Fibroblast of upper back skin (primary cell): ENCODE measurements around the gene EFNA4.
A peak's percentile ranks its signal among the peaks of the same experiment; 100 is the strongest.

Experiments used
- DNase-seq: peaks from one replicate; pipeline ENCODE4 v3.0.0-alpha.2; 2013

Gene EFNA4

DNA sequence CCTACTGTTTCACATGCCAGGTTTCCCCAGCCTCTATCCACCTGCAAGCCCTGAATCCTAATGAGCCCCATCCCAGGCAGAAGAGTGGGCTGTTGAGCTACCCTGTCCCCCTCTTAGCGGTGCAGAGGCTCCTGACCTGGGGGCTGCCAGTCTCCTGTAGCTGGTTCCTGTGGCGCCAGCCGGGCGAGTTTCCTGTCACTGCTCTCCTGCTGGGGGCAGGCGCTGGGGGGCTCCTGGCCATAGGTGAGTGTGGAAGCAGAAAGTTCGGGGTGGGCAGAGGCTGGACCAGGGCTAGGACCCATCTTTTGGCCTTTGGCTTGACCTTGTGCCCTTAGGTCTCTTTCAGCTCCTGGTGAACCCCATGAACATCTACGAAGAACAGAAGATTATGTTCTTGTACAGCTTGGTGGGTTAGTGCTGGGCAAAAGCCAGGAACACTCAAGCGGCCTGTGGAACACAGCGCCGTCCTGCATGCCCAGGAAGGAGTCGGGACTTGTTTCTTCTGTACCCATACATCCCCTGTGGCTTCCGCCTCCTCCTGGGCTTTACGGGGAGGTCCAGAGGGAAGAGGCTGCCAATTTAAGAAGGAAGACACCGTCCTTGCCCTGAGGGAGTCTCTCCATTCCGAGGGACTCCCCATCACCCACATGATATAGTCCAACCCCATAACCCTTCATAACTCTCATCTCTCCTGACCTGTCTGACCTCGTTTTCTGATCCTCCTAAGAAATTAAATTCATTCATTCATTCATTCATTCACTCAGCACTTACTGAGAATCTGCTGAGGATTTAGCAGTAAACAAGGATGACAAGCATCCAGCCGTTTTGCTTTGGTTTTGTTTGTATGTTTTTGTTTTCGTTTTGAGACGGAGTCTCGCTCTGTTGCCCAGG lies 29.0 kb upstream of the EFNA4 start:
- no peak for DNase-seq

DNA sequence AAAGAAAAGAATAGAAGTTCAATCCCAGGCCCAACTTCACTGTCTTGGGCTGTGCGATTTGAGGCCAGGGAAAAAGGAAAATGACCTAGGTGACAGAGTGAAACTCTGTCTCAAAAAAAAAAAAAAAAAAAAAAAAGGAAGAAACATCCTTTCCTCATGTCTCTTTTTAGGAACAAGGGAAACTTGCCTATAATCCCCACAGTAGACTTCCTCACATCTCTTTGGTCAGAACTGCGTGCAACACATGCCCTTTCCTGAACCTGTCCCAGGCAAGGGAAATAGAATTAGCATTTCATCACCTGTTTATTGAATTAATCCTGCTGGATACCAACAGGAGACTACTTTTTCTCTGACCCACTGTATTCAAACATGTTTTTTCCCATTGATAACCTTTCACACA lies 27.6 kb upstream of the EFNA4 start:
- no peak for DNase-seq

DNA sequence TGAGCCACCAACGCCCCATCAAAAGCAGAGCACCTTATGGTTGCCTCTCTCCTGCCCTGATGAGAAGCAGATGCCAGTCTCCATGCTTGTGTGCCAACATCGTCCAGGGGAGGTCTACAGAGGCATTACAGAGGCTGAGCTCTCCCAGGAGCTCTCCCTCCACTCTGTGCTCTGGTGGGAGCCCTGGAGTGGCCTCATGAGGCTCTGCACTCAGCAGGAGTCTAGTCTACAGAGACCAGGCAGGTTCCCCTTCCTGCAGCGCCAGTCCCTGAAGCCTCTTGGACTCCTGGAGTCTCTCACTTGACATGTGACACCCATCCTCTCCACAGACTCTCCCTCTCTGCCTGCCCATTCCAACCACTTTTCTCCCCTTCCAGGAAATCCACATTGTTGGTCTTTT lies 26.5 kb upstream of the EFNA4 start:
- DNase-seq = no peak

DNA sequence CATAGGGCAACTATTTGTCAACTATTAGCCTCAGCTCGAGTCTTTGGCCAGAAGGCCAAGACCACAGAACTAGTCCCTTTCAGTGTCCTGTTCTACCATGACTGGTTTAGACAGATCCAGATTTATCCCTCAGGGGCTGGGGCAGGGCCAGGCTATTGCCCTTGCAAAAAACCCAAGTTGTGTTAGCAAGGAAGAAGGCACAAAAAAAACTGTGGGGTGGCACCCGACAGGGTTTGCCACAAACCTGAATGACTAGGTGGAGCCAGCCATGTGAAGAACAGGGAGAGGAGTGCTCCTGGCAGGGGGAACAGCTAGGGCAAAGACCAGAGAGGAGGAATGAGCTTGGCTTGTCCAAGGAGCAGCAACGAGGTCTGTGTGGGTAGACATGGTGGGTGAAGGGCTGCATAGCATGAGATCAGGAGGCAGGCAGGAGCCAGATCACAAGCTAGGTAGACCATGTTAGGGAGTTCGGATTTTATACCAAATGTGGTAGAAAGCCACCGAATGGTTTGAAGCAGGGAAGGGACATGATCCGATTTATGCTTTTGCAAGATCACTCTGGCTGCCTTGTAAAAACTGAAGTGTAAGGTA lies 25.6 kb upstream of the EFNA4 start:
- DNase-seq = no peak

DNA sequence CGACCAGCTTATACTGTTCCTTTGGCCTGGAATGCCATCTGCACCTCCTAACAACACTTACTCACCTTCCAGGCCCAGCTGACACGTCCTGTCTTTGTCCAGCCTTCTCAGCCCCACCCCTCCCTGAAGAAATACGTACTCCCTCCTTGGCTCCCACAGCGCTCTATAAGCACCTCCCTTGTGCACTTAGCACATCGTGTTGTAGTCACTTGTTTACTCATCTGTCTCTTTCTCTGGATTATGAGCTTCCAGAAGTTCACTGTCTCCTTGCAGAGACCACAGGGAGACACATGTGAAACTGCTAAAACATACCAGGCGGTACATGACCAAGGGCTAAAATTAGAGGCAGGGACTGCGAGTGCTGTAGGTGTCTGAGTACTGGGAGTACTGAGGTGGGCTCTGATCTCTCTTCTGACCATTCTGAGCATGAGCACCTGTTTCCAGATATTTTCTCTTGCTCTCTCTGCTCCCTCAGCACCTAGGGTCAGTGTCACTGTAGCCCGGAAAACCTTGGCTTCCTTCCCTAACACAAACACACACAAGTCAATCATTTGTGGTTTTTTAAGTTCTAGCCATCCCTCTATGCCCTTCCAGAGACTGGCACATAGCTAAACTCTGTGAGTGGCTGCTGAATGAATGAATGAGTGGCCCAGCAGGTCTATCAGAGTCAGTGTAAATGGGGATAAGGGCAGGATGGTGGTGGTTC lies 24.8 kb upstream of the EFNA4 start:
- DNase-seq = no peak

DNA sequence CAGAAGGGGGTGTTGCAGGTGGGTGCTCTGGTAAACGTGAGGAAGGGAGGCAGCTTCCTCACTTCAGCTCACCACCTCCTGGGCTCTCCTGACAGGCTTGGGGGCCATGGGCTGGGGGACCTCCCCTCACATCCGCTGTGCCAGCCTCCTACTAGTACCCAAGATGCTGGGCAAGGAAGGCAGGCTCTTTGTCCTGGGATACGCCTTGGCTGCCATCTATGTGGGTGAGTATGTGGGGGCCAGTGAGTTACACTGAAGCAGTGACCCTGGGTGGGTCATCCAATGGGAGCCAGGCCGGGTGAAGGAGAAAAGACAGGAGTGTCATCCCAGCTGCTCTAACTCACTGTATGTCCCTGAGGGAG lies 24.3 kb upstream of the EFNA4 start:
- DNase-seq = no peak

DNA sequence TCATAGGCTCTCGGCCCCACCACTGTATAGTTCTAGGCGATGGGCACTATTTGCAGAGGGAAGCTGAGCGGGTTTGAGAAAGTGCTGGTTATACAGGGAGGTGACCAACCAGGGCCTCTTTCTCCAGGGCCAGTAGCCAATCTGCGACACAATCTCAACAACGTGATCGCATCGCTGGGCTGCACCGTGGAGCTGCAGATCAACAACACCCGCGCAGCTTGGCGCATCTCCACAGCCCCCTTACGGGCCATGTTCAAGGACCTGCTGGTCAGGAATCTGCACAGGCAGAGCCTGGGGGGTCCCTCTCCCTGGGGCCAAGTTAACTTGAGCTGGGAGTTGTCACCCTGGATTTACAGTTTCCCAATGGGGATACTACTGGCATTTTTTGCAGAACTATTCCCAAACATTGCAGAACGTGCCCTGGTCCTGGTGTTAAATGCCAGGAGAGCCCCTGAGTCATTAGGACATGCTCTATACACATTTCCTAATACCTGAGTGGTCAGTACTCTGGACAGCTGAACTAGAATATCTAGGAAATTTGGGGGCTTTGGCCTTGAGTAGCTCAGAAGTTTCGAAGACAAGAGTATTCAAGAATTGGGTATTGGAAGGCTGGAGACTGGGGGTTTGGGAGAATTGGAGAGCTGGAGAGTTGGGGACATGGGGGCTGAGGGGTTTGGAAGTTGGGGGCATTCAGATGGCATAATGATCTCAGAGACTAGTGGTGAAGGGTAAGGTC lies 23.0 kb upstream of the EFNA4 start:
- DNase-seq = no peak

DNA sequence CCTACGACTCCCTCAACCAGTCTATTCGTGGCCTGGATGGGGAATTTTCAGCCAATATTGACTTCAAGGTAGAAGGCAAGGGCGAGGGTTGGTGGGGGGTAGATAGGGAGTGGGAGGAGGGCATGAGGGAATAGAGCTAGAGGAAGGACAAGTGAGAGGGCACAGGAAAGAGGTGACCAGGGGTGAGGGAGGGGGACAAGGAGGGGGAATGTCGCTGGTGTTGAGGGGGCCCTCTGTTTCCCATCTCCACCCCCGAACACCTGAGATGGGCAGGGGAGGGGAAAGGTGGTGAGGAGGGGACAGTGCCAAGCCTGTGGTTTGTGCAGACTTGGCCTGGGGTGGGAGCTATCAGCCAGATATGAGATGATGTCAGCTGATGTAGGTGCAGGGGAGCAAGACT lies 20.8 kb upstream of the EFNA4 start:
- DNase-seq = no peak

DNA sequence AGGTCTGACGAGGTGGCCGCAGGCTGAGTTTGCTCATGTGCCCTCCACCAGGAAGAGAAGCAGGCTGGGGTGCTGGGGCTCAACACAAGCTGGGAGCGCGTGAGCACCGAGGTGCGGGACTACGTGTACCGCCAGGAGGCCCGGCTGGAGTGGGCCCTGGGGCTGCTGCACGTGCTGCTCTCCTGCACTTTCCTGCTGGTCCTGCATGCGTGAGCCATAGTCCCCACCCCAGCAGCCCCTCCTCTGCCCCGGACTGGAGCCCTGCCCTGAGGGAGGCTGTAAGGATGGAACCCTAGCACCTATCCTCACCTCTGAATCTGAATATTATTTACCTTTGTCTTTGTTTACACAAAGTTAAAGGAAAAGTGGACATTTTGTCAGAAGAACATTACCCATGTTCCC lies 20.2 kb upstream of the EFNA4 start:
- DNase-seq = no peak

DNA sequence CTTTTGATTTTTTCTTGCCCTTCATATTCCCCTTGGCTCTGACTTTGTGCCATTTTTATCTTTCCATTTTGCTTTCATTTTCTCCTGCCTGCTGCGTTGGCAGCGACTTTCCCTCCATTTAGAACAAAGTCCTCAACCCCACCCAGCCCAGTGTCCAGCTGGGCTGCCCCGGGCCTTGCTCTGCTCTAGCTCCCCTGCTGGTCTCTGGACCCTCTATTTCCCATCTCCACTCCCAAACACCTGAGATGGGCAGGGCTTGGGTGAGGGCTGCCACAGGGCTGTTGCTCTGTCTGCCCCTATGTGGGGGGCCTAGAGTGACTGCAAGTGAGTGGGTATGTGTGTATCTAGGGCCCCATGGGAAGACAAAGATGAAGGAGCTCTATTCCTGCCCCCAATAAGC lies 19.7 kb upstream of the EFNA4 start:
- DNase-seq = no peak

DNA sequence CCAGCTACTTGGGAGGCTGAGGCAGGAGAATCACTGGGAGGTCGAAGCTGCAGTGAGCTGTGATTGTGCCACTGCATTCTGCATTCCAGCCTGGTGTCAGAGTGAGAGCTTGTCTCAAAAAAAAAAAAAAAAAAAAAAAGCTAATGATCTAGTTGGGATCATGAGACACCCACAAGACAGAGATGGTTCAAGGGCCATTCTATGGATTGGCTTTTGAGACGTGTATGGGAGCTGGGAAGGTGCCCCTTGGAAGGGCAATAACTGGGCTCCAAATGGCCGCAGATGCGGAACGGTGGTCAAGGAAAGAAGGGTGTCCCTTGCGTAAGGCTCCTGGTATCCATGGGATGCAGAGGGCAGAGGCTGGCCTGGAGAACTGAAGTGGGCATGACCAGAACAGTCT lies 19.2 kb upstream of the EFNA4 start:
- DNase-seq = no peak

DNA sequence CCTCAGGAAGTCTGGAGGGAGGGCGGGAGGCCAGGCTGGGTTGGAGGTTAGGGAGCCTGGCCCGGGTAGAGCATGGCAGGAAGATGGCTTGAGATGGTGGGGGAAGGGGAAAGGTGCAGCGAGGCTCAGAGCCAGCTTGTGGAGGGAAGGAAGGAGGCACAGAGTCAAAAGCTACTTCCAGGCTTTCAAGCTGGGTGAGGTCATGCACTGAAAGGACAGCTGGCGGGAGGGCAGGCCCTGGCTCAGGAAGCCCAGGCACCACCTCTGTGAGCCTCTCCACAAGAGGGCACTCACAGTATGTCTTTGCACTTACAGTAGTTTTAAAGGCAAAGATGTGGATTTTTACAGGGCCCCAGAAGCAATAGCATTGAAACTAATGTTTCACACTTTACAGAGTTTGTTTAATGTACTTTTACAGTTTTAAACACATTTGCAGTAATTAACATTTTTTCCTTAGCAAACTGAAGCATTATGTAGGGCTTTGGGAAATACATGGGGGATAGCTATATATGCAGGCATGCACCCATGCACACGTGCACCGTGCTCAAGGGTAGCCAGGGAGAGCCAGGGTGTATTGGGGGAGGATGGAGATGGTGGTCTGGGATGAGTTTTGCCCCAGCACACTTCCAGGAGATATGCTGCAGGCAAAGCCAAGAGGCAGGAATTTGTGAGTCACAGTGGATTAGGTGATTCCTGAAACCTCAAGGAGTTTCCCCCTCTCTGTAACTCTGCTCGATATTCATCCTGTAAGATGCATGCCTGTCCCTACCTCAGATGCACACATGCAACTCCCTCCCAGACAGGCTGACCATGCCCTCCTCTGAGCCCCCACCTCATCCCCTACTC lies 18.5 kb upstream of the EFNA4 start:
- DNase-seq = peak; percentile 66

DNA sequence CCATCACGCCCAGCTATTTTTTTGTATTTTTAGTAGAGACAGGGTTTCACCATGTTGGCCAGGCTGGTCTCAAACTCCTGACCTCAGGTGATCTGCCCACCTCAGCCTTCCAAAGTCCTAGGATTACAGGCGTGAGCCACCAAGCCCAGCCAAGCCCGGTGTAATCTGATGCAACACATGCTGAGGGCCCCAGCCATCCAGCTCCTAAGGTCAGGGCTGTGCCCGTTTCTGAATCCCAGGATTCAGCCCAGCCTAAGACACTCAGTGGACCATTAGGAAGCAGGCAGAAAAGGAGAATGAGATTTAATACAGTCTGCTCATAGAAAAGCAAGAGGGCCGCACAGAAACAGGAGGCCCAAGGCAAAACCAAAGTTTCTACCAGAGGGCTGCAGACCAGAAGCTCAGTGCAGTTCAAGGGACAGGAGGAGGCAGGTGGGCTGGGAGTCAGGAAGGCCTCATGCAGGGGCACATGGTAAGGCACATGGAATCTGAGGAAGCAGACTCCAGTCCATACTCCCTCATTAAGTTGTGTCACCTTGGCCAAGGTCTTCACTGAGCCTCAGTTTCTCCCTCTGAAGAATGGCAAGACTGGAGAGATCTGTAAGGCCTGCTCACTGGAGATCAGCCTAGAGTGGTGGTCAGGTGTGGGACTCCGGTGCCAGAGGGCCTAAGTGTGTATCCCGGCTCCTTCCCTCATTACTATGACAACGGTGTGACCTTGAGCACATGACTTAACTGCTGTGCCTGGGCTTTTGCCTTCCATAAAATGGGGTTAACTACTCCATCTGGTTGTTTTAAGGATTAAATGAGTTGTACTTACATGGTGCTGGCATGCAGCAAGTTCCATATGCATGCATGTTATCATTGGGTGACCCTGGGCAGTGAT lies 14.8 kb upstream of the EFNA4 start:
- DNase-seq = no peak

DNA sequence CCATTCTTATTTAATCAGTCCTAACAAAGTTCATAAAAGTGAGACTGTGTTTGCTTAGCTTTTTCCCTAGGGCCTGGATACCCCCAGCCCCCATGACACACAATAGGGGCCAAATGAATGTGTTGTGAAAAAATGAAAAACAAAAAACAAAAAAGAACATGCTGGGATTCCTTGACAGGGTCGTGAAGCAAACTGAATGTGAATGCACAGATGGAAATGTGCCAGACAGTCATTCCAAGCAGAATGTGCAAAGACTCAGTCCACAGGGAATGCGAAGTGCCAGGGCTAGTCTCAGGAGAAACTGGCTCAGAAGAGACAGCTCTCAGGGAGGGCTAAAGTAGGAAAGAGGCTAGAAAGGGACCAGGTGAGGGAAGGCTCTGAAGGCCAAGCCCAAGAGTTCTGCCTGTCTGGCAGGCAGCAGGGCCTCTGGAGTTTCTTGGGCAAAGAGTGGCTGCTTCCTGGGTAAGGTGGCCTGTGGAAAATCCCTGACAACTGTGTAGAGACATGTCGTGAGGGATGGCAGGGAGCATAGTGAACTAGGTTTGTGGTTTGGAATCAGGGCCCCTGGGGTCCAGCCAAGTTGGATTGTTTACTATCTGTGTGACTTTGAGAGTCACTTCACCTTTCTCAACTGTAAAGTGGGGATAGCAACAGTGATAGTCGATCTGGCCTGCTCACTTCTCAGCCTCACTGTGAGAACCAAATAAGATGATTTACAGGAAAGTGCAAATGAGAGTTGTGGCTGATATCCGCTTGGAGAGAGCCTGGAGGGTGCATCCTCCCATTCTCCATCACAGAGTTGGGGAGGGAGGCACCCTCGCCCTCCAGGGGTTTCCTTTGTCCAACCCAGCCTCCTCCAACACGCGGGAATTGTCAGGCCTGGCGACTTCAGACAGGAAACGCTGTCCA lies 13.6 kb upstream of the EFNA4 start:
- peak; percentile 63 for DNase-seq

DNA sequence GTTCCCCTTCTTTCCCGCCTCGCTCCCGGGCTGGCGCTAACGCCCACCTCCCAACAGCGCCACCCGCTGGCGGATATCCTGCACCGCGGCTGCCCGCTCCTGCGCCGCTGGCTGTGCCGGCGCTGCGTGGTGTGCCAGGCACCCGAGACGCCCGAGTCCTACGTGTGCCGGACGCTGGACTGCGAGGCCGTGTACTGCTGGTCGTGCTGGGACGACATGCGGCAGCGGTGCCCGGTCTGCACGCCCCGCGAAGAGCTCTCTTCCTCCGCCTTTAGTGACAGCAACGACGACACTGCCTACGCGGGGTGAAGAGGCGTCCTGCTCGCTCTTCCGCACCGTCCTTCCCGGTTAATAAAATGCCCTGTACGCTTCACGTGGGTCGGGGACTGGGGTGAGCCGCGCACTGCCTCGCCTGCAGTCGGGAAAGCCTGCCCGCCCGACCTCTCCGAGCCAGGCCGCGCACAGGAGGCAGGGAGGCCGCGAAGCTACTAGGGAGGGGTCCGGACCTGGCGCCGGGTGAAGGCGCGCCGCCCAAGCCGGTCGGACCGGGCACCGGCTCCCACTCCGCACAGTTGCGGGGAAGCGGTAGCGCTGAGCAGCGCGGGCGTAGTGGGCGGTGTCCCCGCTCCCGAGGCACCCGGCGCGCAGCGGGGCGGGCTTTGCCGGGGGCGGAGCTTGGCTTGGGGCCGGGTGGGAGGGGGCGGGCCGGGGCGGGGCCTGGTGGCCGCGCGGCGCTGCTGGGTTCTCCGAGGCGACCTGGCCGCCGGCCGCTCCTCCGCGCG lies 12.8 kb upstream of the EFNA4 start, which contains the start of gene ADAM15:
TSS of gene ADAM15 (plus strand) at position 757 of the 782 bp plus-strand sequence. CDS start 71 bp downstream, outside the sequence.
- peak; percentile 57 for DNase-seq

DNA sequence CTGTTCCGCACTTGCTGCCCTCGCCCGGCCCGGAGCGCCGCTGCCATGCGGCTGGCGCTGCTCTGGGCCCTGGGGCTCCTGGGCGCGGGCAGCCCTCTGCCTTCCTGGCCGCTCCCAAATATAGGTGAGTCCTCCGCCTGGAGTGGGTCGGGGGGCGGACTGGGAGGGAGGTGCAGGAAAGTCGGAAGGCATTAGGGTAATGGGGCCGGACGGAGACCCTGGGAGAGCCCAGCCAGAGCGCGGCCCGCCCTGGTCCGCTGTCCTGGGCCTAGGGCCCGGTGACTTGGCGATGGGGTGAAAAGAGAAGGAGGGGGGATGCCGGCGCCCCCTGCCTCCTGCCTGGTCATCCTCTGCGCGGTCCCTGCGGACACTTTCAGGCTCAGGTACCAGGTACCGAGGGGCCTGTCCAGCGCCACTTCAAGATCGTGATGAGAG lies 12.2 kb upstream of the EFNA4 start:
- no peak for DNase-seq

DNA sequence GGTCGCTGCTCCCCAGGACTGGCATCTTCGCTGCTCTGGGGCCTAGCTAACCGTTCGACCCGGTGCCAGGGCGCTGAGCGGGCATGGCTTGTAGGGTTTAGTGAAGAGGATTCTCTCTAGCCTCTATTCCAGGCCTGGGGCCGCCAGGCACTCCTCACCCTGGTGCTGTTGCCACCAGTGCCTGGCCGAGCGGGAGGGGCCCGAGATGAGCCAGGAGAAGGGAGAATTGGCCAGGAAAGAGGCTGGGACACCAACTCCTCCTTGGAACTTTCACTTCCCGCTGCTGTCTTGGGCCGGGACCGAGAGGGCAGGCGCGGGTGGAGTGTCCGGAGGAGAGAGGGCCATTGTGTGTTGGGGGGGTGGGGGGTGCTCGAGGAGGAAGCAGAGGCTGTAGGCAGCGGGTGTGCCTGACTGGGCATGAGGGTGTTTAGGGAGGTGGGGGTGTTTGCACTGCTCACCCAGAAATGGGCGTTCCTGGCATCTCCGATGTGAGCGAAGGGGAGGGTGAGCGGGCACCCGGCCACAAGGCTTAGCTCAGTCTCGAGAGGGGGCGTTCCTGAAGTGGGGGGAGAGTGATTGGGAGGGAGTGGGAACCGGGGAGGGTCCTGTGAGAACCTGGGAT lies 11.7 kb upstream of the EFNA4 start:
- DNase-seq = no peak
